ENCODE measurements around the gene GBX1.

DNA sequence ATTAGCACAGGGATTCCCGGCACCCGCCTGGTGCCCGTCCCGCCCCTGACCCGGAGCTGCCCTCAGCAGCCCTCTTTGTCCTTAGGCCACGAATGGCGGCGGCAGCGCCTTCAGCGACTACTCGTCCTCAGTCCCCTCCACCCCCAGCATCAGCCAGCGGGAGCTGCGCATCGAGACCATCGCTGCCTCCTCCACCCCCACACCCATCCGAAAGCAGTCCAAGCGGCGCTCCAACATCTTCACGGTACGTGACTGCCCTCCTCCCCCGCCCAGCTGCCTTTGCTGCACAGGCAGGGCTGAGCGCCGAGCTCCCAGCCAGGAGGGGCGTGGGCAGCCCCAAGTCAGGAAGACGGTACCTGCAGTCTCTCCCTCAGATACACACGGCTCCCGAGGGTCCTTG, 47.6 kb downstream of the GBX1 start:
- TF ChIP-seq, protein P1, sequence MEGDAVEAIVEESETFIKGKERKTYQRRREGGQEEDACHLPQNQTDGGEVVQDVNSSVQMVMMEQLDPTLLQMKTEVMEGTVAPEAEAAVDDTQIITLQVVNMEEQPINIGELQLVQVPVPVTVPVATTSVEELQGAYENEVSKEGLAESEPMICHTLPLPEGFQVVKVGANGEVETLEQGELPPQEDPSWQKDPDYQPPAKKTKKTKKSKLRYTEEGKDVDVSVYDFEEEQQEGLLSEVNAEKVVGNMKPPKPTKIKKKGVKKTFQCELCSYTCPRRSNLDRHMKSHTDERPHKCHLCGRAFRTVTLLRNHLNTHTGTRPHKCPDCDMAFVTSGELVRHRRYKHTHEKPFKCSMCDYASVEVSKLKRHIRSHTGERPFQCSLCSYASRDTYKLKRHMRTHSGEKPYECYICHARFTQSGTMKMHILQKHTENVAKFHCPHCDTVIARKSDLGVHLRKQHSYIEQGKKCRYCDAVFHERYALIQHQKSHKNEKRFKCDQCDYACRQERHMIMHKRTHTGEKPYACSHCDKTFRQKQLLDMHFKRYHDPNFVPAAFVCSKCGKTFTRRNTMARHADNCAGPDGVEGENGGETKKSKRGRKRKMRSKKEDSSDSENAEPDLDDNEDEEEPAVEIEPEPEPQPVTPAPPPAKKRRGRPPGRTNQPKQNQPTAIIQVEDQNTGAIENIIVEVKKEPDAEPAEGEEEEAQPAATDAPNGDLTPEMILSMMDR (conservative IDR thresholded peaks at IDR 0.05; ENCODE audit: low read length): no peak
- TF ChIP-seq EZH2phosphoT487 (IDR thresholded peaks at IDR 0.05; ENCODE audit: borderline replicate concordance): no peak

All from Loucy (cell line).